ENCODE results near the gene PNPLA1.

Gene PNPLA1

GRCh38 chr6:36269834-36270705 is at the start of gene PNPLA1:
Gene PNPLA1 (plus strand): TSS chr6:36270060. CDS start chr6:36270460, 400 bp downstream.
- no peak for DNase-seq (ENCODE audit: low read depth)

GRCh38 chr6:36220226-36220625 is 49.6 kb upstream of the PNPLA1 start:
- DNase-seq (ENCODE audit: low read depth), result no peak

GRCh38 chr6:36221674-36222073 is 48.2 kb upstream of the PNPLA1 start:
- DNase-seq (ENCODE audit: low read depth), result no peak

GRCh38 chr6:36222924-36223323 is 46.9 kb upstream of the PNPLA1 start:
- DNase-seq (ENCODE audit: low read depth), result no peak

GRCh38 chr6:36223706-36224105 is 46.2 kb upstream of the PNPLA1 start:
- no peak for DNase-seq (ENCODE audit: low read depth)

GRCh38 chr6:36224918-36225461 is 44.9 kb upstream of the PNPLA1 start:
- no peak for DNase-seq (ENCODE audit: low read depth)

GRCh38 chr6:36226438-36227047 is 43.3 kb upstream of the PNPLA1 start:
- DNase-seq (ENCODE audit: low read depth), result no peak

GRCh38 chr6:36227379-36228228 is 42.3 kb upstream of the PNPLA1 start:
- no peak for DNase-seq (ENCODE audit: low read depth)

- no peak for DNase-seq (ENCODE audit: low read depth)
Measured at GRCh38 chr6:36229223-36229622, 40.6 kb upstream of the PNPLA1 start.

- DNase-seq (ENCODE audit: low read depth), result no peak
Measured at GRCh38 chr6:36230371-36230770, 39.5 kb upstream of the PNPLA1 start.

GRCh38 chr6:36232172-36232571 is 37.7 kb upstream of the PNPLA1 start:
- no peak for DNase-seq (ENCODE audit: low read depth)

GRCh38 chr6:36235309-36235708 is 34.6 kb upstream of the PNPLA1 start:
- no peak for DNase-seq (ENCODE audit: low read depth)

GRCh38 chr6:36235862-36236261 is 34.0 kb upstream of the PNPLA1 start:
- no peak for DNase-seq (ENCODE audit: low read depth)

GRCh38 chr6:36239774-36240173 is 30.1 kb upstream of the PNPLA1 start:
- no peak for DNase-seq (ENCODE audit: low read depth)

GRCh38 chr6:36241728-36242127 is 28.1 kb upstream of the PNPLA1 start:
- DNase-seq (ENCODE audit: low read depth), result no peak

- DNase-seq (ENCODE audit: low read depth), result no peak
Measured at GRCh38 chr6:36242161-36242560, 27.7 kb upstream of the PNPLA1 start.

- no peak for DNase-seq (ENCODE audit: low read depth)
Measured at GRCh38 chr6:36242626-36243025, 27.2 kb upstream of the PNPLA1 start.

GRCh38 chr6:36243562-36244212 is 26.2 kb upstream of the PNPLA1 start:
- no peak for DNase-seq (ENCODE audit: low read depth)

- DNase-seq (ENCODE audit: low read depth), result no peak
Measured at GRCh38 chr6:36244641-36245280, 25.1 kb upstream of the PNPLA1 start.

GRCh38 chr6:36245572-36246061 is 24.2 kb upstream of the PNPLA1 start:
- no peak for DNase-seq (ENCODE audit: low read depth)

Measured in activated T-cell treated with anti-CD3 and anti-CD28 coated beads for 1 hour (primary cell).